GM21381 (cell line): Measurements from ENCODE around the gene ACVR2B.

Experiments
- ATAC-seq: cut with Tn5 transposase; IDR thresholded peaks from one replicate; pipeline ENCODE4 v1.9.1; 2021; ENCODE audit warnings: mild to moderate bottlenecking, moderate library complexity; ENCODE audit not compliant: unreplicated experiment

ACVR2B gene

DNA sequence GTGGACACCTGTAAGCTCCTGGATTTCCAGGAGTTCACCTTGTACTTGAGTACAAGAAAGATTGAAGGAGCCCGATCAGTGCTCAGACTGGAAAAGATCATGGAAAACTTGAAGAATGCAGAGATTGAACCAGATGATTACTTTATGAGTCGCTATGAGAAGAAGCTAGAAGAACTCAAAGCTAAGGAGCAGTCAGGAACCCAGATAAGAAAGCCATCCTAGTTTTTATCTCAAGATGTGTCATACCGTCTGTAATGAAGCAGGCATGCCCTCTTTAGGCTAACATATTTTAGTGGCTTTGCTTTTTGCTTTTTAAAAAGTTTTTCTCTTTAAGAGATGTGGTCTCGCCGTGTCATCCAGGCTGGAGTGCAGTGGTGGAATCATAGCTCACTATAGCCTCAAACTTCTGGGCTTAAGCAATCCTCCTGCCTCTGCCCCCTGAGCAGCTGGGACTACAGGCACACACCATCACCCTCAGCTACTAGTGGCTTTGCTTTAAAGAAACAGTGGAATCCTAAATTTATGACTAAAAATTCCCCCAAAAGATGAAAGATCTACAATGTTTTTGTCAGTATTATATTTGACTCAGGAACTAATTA, 70.5 kb downstream of the ACVR2B start:
- no peak for ATAC-seq

DNA sequence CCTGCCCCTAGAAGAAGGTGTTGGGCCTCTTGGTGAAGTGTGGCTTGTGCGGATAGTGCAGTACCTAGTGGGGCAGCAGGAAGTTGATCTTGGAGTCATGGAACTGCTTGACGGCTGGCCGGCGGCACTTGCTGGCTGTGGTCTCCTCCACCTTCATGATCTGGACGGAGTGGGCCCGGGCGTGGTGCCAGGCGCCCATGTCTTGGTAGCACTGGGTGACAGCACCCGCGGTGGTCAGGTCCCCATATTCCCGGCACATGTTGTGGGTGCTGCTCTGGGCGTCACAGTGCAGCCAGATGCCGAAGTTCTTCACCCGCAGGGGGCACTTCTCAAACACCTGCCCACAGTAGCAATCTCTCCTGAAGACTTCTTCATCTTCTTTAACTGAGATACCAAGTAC, 73.1 kb downstream of the ACVR2B start:
- no peak for ATAC-seq

- ATAC-seq, result no peak
Measured at GRCh38 chr3:38528457-38528856, 74.8 kb downstream of the ACVR2B start.

- ATAC-seq, result no peak
Measured at GRCh38 chr3:38532529-38532928, 78.8 kb downstream of the ACVR2B start.

GRCh38 chr3:38533285-38533976, 79.7 kb downstream of the ACVR2B start:
- no peak for ATAC-seq

DNA sequence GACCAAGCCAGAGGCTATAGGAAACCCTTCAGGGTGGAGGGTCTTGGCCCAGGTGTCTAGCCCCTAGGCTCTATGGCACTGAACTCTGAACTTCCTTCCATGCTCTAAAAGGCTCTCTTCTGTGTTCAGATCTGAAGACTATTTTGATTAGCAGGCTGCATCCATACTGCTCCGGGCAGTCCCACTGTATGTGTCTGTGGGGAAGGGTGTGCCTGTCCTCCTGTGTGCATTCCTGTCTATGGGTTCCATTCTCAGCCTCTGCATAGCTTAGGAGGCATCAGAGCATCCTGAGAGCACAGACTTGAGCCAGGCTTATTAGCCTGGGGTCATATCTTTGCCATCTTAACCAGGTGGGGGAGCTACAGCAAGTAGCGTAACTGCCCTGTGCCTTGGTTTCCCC, 80.5 kb downstream of the ACVR2B start:
- ATAC-seq, result no peak

- no peak for ATAC-seq
Measured at GRCh38 chr3:38534604-38535003, 80.9 kb downstream of the ACVR2B start.

DNA sequence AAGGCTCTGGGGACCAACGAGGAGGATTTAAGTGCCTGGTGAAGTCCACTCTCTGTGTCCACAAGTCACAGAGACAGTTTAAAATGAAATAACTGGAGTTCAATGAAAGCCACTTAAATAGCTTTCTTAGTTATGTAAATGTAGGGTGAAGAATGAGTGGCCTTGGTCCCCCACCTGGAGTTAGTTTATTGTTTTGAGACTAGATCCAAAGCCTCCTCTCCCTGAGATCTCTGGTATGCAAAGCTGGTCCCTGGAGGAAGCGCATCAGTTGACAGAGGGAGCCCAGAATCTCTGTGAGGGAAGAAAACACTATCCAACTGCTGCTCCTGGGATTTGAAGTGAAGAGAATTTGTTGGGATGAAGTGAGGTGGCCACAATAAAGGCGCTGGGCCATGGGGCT, 83.0 kb downstream of the ACVR2B start:
- ATAC-seq, result no peak

DNA sequence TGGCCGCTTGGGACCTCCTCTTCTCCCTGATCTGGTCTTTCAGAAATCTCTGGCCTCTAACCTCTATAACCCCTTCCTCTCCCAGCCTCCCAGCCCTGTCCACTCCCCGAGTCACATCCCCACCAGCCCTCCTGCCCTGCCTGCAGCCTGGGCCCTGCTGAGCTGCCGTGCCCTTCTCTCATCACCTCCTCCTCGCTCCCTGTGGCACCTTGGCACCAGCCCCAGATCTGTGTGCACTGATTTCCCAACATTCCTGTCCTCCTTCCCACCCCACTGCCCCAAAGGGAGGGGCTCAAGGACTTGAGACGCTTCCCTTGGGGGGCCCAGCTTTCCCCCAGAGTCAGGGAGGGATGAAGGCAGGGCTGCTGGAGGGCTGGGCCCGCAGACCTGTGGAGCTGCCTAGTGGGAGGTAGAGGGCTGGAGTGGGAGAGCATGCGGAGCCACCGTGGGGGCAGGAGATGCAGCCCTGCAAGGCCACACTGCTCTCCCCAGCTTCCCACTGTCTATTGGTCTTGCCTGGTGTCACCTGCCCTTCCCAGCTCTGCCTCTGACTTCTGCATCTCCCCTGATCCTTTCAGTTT, 85.2 kb downstream of the ACVR2B start:
- no peak for ATAC-seq

- no peak for ATAC-seq
Measured at GRCh38 chr3:38541806-38542205, 88.1 kb downstream of the ACVR2B start.
